HS-5 (cell line): ENCODE results near the gene DST.
A peak's percentile ranks its signal among the peaks of the same experiment; 100 is the strongest.
"Not testable (repeated sequence)": the region's sequence is repeated elsewhere in the genome, so short reads cannot be mapped to it uniquely, and the experiment has no call there.

ENCODE experiments used
- DNase-seq: peaks from one replicate; pipeline ENCODE4 v3.0.0-alpha.2; 2012; ENCODE audit warnings: low read depth

DST gene

GRCh38 chr6:56515081-56515905 lies 127.4 kb downstream of the DST start:
- no peak for DNase-seq

- DNase-seq, result no peak
These were observed 128.3 kb downstream of the DST start for GRCh38 chr6:56514395-56514794.

- no peak for DNase-seq
These were observed 129.1 kb downstream of the DST start for GRCh38 chr6:56513631-56514030.

- no peak for DNase-seq
These were observed 131.1 kb downstream of the DST start for GRCh38 chr6:56511591-56511990.

- no peak for DNase-seq
These were observed 131.6 kb downstream of the DST start for GRCh38 chr6:56510984-56511531.

GRCh38 chr6:56509031-56509430 lies 133.7 kb downstream of the DST start:
- DNase-seq, result no peak

- no peak for DNase-seq
These were observed 135.2 kb downstream of the DST start for GRCh38 chr6:56507517-56507916.

GRCh38 chr6:56505512-56506260 lies 137.0 kb downstream of the DST start:
- DNase-seq, result no peak

GRCh38 chr6:56501993-56502392 lies 140.7 kb downstream of the DST start:
- no peak for DNase-seq

- no peak for DNase-seq
These were observed 143.6 kb downstream of the DST start for GRCh38 chr6:56499095-56499494.

GRCh38 chr6:56497691-56498090 lies 145.0 kb downstream of the DST start:
- DNase-seq, result no peak

GRCh38 chr6:56497240-56497639 lies 145.4 kb downstream of the DST start:
- DNase-seq, result no peak

- not testable (repeated sequence) for DNase-seq
These were observed 146.0 kb downstream of the DST start for GRCh38 chr6:56496650-56497049.

GRCh38 chr6:56495654-56496053 lies 147.0 kb downstream of the DST start:
- DNase-seq, result no peak

GRCh38 chr6:56491606-56492328 lies 150.9 kb downstream of the DST start:
- DNase-seq, result peak; percentile 6

GRCh38 chr6:56490993-56491392 lies 151.7 kb downstream of the DST start:
- DNase-seq, result peak; percentile 32

GRCh38 chr6:56489559-56489958 lies 153.1 kb downstream of the DST start:
- no peak for DNase-seq

- no peak for DNase-seq
These were observed 154.4 kb downstream of the DST start for GRCh38 chr6:56488281-56488680.

- no peak for DNase-seq
These were observed 156.0 kb downstream of the DST start for GRCh38 chr6:56486681-56487080.

- DNase-seq, result peak; percentile 40
These were observed 158.0 kb downstream of the DST start for GRCh38 chr6:56484669-56485068.

- no peak for DNase-seq
These were observed 158.8 kb downstream of the DST start for GRCh38 chr6:56483929-56484328.

GRCh38 chr6:56482525-56482924 lies 160.2 kb downstream of the DST start:
- no peak for DNase-seq
